GM06990 (cell line): ENCODE measurements around the gene DGKE.

Experiments
- DNase-seq: peaks from one replicate; pipeline ENCODE4 v3.0.0-alpha.2; 2011; ENCODE audit not compliant: insufficient read length; ENCODE audit errors: extremely low read depth
- H3K27me3 ChIP-seq: replicated peaks from 2 replicates; pipeline ENCODE4 v1.6.0; 2011; ENCODE audit warnings: low read length; ENCODE audit not compliant: control insufficient read depth, insufficient read depth
- H3K36me3 ChIP-seq: 2 replicates; pipeline ENCODE4 v1.5.1; 2011; ENCODE audit warnings: low read length; ENCODE audit not compliant: control insufficient read depth, insufficient read depth
- H3K4me3 ChIP-seq: replicated peaks from 2 replicates; pipeline ENCODE4 v1.5.1; 2011; ENCODE audit warnings: low read depth, mild to moderate bottlenecking, control low read depth, low read length
- TF ChIP-seq, protein P1 (sequence below): IDR thresholded peaks from 2 replicates; pipeline ENCODE4 v1.5.1; 2011; ENCODE audit warnings: low read length, control low read depth, mild to moderate bottlenecking, inconsistent platforms; ENCODE audit not compliant: insufficient read depth, poor library complexity, severe bottlenecking

The DGKE gene

DNA sequence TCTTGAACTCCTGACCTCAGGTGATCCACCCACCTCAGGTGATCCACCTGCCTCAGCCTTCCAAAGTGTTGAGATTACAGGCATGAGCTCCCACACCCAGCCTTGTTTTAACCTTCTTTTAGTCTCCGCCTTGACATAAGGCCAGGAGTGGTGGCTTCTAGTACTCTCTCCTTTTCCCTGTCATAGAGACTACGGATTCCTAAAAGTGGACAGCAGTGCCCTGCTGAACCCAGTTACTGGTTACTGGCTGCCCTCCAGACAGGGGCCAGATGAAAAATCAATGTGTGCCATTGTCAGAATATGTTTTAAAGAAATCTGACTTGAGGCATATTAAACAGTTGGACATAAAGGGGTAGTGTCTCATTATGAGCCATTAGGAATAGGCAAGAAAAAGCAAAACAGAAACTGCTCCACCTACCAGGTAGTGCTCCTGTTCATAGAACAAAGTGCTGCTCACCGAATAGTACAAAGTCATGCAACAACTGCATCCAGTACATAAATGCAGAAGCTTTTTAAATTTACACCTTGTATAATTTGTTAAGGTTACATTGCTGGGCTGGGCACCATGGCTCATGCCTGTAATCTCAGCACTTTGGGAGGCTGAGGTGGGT lies 47.8 kb downstream of the DGKE start:
- no peaks in the 10 kb centered on the region for H3K27me3 ChIP-seq
- H3K36me3 ChIP-seq, result peaks cover 2% of the 10 kb centered on the region
- DNase-seq, result no peak
- no peak overlapping the region for H3K4me3 ChIP-seq
- TF ChIP-seq, protein P1, sequence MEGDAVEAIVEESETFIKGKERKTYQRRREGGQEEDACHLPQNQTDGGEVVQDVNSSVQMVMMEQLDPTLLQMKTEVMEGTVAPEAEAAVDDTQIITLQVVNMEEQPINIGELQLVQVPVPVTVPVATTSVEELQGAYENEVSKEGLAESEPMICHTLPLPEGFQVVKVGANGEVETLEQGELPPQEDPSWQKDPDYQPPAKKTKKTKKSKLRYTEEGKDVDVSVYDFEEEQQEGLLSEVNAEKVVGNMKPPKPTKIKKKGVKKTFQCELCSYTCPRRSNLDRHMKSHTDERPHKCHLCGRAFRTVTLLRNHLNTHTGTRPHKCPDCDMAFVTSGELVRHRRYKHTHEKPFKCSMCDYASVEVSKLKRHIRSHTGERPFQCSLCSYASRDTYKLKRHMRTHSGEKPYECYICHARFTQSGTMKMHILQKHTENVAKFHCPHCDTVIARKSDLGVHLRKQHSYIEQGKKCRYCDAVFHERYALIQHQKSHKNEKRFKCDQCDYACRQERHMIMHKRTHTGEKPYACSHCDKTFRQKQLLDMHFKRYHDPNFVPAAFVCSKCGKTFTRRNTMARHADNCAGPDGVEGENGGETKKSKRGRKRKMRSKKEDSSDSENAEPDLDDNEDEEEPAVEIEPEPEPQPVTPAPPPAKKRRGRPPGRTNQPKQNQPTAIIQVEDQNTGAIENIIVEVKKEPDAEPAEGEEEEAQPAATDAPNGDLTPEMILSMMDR, result no peak

DNA sequence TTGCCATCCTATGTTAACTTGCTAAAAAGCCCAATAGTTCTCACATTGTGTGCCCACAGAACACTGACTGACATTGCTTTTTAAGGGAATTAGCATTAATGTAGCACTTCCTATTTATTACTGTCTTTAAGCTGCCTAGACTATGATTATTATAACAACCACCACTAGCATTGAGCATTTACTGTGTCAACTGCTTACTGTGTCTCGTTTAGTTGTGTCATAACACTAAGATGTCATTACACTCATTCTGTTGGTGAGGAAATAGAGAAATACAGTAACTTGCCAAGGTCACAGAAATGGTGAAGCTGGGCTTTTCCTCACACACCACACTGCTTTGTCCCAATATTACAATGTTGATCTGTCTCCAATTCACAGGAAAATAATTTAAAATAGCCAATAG lies 49.7 kb downstream of the DGKE start:
- DNase-seq, result no peak
- peaks cover 9% of the 10 kb centered on the region for H3K36me3 ChIP-seq
- TF ChIP-seq, protein P1, result no peak
- no peak overlapping the region for H3K4me3 ChIP-seq
- H3K27me3 ChIP-seq, result no peaks in the 10 kb centered on the region

DNA sequence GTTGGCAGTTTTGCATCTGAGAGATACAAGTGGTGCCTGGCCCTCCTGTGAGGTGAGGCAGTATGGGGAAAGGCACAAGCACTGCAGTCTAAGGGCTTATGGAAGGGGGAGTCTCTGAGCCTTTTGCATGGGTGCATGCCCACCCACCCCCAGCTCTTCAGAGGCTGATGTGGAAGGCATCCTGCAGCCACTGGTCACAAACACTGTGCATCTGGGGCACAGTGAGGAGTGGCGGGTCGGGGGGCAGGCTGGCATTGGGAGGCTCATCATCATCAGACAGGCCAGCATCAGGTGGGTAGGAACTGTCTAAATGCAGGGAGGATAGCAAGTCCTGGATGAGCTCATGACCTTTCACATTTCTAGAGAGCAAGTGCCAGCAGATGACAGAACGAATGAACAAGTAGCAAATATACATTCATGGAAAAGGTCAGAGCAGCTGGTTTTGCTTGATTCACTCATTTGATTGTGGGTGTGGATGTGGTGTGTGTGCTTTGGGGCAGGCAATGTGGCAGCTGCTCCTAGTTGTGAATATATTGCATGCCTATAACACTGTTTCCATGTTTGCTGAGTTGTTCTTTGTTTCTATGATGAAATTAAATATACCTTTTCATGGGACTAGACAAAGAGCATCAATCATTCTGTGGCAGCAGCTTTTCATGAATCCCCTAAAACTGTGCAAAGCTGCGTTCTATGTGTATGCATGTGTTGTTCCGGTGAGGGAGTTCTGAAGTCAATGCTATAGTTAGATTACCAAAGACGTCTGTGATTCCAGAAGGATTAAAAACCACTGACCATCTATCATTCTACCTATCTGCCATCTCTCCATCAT lies 50.7 kb downstream of the DGKE start:
- TF ChIP-seq, protein P1, result no peak
- peaks cover 14% of the 10 kb centered on the region for H3K36me3 ChIP-seq

DNA sequence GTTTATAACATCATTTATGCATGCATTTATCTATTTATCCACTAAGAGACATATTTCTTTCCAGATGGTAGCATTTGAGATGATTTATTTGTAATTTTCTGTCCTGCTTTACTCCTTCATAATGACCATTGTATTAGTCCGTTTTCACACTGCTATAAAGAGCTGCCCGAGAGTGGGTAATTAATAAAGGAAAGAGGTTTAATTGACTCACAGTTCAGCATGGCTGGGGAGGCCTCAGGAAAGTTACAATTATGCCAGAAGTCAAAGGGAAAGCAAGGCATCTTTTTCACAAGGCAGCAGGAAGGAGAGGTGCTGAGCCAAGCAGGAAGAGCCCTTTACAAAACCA lies 51.3 kb downstream of the DGKE start:
- H3K36me3 ChIP-seq, result peaks cover 20% of the 10 kb centered on the region
- H3K27me3 ChIP-seq, result no peaks in the 10 kb centered on the region
- TF ChIP-seq, protein P1, result no peak
- no peak overlapping the region for H3K4me3 ChIP-seq
- no peak for DNase-seq

More for the DNA sequence above, 50.7 kb downstream of the DGKE start:
- no peaks in the 10 kb centered on the region for H3K27me3 ChIP-seq
- no peak overlapping the region for H3K4me3 ChIP-seq
- no peak for DNase-seq

DNA sequence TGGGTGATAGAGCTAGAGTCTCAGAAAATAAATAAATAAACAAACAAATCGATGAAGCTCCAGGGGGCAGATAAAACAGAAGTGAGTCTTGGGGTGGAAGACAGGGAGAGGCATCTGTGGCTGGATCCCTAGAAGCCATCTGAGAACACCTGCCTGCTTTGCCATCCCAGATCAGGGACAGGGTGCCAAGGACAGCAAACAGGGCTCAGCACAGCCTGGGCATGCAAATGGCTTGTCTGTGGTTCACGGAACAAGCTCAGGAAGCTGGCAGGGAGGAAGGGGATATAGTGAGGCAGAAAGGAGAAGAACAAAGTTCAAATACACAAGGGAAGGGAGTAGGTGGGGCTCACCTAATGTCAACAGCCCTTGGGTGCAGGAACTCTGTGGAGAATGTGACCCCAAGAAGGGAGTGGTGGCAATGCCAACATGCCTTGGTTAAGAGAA lies 52.4 kb downstream of the DGKE start:
- H3K4me3 ChIP-seq, result no peak overlapping the region
- no peaks in the 10 kb centered on the region for H3K27me3 ChIP-seq
- TF ChIP-seq, protein P1, result no peak
- H3K36me3 ChIP-seq, result peaks cover 29% of the 10 kb centered on the region
- DNase-seq, result no peak

DNA sequence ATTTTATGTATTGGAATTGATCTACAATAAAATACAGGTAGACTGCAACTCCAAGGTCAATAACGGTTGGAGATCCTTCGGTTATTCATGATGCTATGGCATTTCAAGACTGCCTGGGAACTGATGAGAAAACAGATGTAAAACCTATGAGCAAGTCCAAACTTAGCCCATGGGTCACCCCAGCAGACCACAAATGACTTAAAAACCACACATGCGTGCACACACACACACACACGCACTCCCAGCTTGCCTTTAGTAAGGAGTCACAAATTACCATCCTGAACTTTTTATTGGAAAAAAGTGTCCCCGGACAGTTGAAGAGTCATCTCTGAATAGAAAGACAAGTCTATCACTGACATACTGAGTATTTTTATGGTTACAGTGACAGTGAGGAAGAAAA lies 53.2 kb downstream of the DGKE start:
- Histone ChIP-seq H3K27me3 (no peaks in the 10 kb centered on the region), H3K4me3 (no peak overlapping the region), H3K36me3 (peaks cover 37% of the 10 kb centered on the region)
- no peak for DNase-seq
- TF ChIP-seq, protein P1, result no peak
